DMS53 (cell line): ENCODE data around the gene SAMD11.

Source experiments
- DNase-seq: peaks from one replicate; lab custom pipeline; 2025; lab: John Stamatoyannopoulos, UW

The SAMD11 gene

DNA sequence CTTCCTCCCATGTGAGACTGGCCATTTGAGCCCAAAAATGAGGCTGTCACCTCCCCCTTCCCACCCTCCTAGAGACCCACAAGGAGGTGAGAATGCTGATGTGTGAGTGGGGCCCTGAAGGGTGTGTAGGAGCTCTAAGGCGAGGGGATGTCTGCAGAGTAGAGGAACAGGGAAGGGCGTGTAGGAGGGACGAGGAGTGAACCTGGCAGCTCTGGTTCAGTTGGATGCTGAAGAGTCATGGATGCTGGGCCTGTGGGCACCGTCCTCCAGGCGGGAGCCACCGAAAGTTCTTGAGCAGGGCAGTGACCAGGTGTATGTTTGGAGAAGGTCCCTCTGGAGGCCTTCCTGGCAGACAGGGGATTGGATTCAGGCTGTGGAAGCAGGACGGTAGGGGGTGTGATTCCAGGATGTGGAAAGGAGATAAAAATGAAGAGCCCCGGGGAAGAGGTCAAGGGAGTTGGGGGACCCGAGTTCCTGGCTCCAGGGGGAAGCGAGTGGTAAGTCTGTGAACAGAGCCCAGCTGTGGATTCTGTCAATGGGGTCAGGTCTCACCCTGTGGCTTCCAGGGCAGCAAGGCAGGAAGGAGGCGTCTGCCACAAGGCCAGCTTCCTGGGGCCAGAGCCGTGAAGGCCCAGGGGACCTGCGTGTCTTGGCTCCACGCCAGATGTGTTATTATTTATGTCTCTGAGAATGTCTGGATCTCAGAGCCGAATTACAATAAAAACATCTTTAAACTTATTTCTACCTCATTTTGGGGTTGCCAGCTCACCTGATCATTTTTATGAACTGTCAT, 7.9 kb downstream of the SAMD11 start:
- no peak for DNase-seq

DNA sequence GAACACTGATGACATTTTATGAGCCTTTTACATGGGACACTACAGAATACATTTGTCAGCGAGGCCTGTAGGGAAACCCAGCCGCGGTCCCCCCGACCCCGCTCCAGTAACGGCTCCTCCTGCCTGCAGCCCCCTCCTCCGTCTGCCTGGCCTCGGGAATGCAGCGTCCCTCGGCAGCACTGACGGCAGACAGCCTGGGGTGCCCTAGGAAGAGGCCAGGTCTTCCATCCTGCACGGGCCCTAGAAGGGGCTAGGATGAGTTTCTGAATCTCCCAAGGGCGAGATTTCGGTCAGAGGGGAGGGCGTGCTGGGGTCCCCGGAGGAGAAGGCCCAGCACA, 8.4 kb downstream of the SAMD11 start:
- DNase-seq, result no peak

DNA sequence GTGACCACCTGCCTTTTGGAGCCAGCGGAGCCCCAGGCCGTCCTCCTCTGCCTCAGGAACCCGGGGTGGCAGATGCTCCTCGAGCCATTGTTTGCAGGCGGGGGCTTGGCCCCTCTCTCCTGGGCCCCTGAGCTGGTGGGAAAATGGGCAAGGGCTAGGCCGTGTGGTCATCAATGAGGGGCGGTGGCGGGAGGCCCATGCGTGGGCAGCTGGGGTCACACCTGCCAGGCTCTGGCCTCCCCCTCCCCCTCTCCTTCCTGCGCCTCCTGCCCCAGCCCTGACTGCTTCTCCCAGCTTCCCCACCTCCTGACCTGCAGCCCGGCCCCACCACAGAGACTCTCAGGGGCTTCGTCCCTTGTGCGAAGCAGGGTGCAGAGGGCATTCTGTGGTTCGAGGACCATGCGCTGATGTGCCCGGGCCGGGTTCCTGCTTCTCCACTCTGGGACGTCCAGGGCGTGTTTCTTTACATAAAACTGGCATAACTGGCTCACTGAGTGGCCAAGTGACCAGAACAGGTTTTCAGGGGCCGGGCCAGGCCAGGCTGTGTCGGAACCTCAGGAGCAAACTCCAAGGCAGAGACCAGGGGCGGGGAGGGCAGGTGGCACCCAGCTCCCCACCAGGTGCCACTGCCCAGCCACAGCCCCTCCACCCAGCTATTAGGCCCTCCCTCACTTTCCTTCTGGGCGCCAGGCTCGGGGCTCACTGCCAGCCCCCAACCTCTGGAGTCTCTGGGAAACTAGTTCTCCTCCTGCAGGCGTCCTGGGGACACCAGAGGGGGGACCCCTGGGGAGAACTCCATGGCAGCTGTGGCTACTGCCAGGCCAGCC, 9.3 kb downstream of the SAMD11 start:
- DNase-seq, result peak; percentile 73

DNA sequence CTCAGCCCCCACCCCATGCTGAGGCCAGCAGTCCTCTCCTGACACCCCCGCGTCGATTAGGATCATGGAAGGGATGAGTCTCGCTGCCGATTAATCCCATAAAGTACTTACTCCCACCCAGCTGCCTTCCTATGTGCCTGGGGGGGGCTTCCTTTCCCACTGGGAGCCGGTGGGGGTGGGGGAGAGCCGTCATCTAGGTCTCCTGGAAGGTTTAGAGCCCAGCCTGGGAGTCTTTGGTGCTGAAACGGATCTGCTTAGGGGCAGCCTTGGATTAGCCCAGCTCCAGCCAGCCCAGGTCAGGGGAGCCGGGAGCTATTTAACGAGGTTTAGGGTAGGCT, 9.8 kb downstream of the SAMD11 start:
- no peak for DNase-seq

DNA sequence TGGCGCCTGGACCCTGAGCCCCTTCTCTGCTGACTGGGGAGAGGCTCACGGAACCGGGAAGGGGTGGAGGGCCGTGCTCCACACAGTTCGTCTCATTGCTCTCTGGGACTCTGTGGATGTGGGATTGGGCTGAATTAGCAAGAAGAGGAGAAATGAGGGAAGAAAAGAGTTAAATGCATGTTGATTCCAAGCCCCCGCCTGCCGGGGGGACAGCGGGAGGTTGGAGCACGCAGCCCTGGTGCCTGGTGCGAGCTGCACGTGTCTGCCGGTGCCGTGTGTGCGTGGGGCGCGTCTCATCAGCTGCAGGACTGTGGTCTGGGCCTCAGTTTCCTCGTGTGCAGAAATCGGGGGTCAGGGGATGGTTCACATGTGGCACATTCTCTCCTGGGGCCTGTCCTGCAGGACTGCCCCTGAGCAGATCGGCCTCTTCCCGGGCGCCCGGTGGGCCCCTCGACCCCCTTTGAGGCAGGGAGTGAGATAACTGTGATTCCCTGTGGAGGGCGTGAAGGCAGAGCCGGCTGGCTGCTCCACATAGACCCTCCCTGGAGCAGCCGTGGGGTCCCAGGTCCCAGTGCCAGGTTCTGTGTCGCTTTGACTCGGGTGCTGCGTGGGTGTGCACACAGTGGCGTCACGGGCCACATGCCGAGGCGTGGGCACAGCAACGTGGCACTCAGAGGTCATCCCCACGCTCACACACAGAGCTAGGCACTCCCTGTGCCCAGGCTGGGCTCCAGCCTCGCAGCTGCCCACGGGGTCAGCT, 11.4 kb downstream of the SAMD11 start:
- no peak for DNase-seq

DNA sequence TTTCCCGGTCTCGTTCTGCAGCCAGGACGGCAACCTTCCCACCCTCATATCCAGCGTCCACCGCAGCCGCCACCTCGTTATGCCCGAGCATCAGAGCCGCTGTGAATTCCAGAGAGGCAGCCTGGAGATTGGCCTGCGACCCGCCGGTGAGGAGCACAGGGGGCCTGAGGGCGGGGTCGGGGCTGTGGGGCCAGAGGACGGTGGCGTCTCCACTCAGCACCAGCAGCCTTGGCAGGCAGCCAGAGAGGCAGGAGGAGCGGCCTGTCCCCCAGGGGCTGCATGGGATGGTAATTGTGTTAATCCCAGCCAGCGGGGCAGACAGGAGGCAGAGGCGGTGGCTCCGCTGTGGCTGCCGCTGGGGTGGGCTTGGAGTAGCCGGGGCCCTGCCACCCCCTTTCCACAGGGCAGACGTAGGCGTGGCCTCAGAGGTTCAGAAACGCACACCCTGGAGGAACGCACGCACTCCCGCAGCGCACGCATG, 12.1 kb downstream of the SAMD11 start:
- peak; percentile 52 for DNase-seq

DNA sequence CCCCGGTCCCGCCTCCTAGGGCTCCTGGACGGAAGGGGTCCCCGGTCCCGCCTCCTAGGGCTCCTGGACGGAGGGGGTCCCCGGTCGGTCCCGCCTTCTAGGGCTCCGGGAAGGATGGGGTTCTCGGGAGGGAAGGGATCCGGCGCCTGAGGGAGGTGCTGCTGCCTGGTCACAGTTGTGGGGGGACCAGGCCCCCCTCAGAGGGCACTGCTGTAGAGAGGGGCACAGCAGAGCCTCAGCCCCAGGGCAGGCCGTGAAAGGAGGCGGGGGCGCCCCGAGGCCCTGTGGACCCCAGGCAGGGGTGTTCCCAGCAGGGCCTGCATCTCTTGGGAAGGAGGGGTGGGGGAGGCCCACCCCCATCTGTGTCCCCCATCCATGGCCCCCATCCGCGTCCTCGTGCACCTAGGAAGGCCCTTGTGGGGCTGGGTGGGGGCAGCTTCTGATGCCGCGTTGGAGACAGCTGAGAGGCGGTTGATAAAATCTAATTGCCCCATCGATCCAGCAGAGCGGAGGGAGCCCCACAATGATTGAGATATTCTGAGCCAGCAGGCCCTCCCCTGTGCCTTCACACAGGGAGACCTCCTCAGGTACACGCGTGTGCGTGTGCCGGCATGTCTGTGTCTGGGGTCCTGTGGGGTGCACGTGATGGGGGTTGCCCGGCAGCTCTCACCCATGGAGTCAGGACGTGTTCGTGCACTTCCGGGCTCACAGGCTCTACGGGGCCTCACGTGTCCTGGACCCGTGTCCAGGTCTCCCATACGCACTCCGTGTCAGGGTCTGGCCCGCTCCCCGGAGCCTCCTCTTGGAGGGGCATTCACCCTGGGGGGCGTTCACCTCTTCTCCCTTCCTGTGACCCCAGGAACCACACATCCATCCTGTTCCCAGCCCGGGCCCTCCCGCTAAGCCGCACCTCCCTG, 12.9 kb downstream of the SAMD11 start:
- DNase-seq, result no peak

DNA sequence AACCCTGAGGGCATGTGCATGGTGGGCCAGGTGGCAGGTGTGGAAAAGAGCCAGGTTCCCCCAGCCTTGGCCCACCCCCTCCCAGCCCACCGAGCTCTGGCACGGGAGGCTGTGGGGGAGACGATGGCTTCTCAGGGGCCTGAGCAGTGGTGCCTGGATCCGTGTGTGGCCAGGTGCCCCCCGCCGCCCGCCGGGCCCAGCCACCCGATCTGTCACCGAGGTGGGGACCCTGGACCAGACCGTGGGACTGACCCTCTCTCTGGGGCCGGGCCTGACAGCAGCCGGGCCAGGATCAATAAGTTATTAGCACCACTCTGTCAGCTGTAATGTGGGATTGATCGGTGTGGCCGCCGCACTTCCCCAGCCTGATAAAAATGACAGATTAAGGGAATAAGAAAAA, 13.8 kb downstream of the SAMD11 start:
- DNase-seq, result no peak

DNA sequence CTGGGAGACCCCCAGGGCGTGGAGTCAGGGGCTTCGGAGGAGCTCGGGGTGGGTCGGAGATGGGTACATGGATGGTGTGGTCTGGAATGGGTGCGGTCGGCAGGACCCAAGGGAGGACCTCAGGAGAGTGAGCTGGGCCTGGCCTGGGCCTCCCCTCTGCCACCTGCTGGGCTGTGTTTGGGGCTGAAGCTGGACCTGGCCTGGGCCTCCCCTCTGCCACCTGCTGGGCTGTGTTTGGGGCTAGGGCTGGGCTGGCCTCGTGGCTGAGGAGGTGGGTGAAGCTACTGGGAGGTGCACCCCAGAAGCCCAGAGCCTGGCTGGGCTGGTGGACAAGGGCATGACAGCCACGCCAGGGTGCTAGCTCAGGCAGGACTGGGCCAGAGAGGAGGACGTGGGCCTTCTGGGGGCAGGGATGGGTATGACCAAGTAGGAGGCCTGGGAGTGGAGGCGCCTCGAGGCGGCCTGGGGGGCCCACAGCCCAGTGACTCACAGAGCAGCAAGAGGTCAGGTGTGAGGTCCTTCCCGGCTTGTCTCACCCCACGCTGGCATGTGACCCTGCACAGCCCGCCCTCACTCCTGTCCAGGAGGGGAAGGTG, 14.5 kb downstream of the SAMD11 start:
- peak; percentile 74 for DNase-seq

DNA sequence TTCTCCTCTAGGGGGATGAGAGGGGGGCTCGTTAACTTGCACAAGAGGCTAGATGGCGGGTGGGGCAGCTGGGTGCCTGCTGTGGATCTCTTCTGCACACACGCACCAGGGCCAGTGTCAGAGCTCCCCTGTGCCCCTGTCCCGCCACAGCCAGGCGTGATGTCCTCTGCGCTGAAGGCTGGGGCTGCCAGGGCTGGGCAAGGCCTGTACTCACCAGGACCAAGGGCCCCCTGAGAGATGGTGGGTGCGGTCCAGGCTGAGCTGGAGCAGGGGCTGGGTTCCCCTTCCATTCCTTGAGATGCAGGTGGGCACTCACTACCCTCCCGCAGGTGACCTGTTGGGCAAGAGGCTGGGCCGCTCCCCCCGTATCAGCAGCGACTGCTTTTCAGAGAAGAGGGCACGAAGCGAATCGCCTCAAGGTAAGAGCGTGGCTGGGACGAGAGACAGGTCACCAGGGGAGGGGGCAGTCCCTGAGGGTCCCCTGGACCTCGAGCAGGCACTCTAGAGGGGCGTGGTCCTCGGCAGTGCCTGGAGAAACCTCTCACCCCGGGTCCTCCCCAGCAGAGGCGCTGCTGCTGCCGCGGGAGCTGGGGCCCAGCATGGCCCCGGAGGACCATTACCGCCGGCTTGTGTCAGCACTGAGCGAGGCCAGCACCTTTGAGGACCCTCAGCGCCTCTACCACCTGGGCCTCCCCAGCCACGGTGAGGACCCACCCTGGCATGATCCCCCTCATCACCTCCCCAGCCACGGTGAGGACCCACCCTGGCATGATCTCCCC, 15.2 kb downstream of the SAMD11 start:
- DNase-seq, result peak; percentile 59

DNA sequence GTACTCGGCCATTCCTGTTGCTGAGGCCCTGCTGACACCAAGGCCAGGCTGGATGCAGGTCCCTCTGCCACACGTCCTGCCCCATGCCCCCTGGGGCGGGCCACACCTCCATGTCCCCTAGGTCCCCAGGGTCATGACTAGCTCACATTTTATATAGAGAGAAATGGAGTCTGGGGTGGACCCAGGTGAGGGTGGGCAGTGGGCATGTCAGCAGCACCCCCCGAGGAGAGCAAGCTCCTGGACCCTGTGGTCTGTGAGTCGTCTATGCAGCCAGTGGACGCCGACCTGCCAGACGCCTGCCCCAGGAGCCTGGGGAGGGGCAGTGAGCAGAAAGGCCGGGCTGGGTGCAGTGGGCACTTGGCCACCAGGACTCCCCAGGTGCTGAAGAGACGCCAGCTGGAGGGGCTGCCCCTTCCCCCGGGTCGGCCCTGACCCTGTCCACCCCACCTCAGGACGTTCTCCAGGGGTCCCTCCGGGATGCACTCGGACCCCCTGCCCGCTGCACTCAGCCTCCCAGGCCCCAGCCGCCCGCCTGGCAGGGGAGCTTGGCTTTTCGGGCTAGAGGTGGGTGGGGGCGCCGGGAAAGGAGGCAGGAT, 15.9 kb downstream of the SAMD11 start:
- DNase-seq, result peak; percentile 59

DNA sequence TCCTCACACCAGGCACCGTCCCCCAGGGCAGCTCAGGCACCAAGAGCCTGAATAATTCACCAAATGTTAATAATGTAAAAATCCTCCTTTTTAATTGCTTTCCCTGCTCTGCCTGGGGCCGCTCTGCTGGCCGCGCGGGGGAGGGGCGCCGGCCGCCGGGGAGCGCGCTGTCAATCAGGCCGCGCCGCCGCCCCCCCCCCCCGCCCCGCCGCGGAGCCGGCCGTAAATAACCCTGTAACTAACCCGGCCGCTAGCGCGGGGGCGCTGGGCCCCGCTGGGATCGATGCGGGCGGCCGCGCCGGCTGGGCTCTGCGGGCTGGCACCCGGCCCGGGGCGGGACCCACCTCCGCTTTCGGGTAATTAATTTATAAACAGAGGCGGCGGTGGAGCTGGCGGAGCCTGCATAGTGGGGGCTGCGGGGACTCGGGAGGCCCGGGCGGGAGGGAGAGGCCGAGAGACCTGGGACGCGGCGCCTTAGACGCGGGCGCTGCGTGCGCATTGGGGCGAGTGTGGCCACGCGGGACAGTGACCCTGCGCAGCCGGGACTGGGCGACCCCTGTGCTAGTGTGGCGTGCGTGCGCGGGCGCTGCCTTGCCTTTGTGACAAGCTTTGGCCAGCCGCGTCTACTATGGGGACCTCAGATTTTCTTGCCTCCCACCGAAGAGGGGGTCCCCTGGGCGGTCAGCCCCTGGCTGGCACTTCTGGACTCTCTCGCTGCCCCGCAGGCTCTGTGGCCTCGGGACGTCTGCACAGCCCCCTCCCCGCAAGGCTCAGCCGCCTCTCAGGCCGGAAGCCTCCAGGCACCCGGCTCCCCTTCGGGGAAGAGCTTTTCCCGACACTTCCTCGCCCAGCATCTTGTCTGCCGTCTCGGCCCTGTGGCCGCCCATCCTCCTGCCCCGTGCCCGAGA, 16.6 kb downstream of the SAMD11 start:
- peak; percentile 71 for DNase-seq

DNA sequence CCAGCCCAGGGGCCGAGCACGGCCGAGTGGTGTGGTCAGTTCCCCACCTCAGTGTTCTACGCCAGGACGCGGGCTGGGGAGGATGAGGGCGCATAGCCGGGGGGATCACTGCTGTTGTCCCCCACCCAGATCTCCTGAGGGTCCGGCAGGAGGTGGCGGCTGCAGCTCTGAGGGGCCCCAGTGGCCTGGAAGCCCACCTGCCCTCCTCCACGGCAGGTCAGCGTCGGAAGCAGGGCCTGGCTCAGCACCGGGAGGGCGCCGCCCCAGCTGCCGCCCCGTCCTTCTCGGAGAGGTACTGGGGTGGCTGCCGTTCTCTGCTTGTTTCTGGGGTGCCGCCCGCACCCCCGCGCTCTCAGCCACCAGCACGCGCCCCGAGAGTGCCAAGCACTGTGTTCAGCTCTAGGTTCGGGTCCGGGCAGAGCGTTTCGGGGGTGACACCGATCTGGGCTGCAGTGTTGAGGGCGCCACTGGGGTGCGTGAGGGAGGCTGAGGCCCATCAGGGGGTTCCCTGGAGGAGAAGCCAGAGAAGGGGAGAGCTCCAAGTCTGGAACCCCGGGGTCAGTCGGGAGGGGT, 17.4 kb downstream of the SAMD11 start:
- no peak for DNase-seq

DNA sequence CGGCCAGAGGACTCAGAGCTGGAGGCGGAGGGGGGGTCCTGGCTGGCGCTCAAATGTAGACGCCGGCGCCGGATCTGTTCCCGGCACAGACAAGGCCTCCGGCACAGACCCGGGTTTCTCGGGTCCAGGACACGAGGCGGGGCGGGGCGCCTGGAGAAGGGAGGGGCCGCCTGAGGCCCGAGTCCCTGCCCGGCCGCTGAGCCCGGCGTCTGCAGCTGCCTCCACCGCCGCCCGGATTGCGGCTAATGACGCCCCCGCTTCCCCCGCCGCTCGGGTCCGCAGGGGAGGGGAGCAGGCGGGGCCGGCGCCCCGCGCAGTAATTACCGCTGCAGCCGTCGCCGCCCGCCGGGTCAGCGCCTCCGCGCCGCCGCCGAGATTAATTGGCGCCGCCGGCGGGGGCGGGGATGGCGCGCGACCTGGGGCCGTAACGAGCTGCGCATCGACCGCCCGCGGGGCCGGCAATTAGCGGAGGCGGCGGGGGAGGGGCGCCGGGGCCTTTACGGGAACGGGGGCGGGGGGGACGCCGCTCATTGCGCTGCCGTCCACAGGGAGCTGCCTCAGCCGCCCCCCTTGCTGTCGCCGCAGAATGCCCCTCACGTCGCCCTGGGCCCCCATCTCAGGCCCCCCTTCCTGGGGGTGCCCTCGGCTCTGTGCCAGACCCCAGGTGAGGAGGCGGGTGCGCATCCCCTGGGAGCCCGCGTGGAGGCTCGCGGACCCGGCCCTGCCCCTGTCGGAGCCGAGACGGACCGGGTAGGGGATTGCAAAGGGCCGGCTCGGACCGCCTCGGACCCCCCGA, 18.1 kb downstream of the SAMD11 start:
- DNase-seq, result peak; percentile 87

DNA sequence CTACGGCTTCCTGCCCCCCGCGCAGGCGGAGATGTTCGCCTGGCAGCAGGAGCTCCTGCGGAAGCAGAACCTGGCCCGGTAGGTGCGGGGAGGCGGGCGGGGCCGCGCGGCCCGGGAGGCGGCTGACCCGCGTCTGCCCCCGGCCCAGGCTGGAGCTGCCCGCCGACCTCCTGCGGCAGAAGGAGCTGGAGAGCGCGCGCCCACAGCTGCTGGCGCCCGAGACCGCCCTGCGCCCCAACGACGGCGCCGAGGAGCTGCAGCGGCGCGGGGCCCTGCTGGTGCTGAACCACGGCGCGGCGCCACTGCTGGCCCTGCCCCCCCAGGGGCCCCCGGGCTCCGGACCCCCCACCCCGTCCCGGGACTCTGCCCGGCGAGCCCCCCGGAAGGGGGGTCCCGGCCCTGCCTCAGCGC, 18.7 kb downstream of the SAMD11 start:
- DNase-seq, result peak; percentile 52

DNA sequence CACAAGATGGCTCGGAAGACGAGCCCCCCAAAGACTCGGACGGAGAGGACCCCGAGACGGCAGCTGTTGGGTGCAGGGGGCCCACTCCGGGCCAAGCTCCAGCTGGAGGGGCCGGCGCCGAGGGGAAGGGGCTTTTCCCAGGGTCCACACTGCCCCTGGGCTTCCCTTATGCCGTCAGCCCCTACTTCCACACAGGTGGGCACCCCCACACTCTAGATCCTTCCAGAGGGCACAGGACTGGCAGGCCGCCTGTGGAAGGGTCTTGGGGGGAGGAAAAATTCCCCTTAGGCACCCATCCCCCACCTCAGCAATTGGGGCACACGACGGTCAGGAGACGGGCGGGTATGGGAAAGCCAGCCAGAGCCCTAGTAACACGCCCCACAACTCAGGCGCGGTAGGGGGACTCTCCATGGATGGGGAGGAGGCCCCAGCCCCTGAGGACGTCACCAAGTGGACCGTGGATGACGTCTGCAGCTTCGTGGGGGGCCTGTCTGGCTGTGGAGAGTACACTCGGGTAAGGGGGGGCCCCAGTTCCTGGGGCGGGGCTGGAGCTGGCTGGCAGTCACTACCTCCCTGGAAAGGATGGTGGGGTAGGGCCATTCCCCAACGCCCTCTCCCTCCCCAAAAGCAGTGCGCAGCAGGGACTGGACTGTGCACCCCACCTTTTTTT, 19.3 kb downstream of the SAMD11 start:
- no peak for DNase-seq
